Activated CD4-positive, alpha-beta T cell treated with anti-CD3 and anti-CD28 coated beads, Interleukin-2, amount 50 U/mL, for 1 hour (primary cell): ENCODE measurements around the gene LBP.
"Not testable (repeated sequence)": the region's sequence is repeated elsewhere in the genome, so short reads cannot be mapped to it uniquely, and the experiment has no call there.

ENCODE experiments used
- DNase-seq: peaks from one replicate; pipeline ENCODE4 v3.0.0-alpha.2; 2020

Gene LBP

DNA sequence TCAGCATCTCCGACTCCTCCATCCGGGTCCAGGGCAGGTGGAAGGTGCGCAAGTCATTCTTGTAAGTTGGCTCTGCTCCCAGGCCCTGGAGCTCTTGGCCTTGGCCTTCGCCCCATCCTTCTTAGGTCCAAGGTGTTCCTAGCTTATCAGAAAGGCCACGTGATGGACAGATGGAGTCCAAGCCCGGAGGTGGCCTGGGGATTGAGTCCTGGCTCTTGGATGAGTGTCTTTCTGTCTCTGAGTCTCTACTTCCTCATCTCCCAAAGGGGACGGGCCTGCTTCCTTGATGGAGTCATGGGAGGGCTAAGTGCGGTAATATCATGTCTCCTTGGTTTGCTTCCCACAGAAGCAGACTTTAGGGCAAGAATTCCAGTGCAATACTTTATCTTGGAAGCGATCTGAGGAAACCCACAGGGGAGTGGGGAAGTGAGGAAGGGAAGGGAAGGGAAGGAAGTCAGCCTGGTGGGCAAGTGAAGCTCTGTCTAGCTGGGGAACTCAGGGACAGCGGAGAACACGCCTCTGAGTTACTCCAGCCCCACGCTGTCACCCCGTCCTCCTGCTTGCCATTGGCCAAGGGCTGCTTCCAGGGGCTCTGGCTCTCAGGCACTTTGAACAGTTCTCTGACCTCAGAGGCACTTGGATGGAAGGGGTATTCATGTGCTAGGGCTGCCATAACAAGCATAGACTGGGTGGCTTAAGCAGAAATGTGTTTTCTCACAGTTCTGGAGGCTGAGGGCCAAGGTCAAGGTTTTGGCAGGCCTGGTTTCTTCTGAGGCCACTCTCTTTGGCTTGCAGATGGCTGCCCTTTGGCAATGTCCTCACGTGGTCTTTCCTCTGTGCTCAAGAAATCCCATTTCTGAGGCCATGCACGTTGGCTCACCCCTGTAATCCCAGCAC, 4.8 kb downstream of the LBP start:
- no peak for DNase-seq

DNA sequence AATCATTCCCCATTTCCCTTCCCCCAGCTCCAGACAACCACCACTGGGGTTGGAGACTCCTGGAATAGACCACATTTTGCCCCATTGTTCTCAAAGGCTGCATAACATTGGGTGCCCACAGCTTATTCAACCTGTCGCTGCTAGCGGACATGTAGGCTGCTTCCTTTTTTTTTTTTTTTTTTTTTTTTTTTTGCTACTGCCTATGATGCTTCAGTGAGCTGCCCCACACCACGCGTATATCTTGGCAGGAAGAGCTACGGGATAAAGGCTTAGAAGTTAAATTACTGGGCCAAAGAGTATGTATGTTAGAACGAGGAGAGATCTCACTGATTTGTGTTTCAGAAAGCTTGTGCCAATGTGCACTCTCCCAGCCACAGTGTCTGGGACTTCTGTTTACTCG, 7.0 kb downstream of the LBP start:
- no peak for DNase-seq

DNA sequence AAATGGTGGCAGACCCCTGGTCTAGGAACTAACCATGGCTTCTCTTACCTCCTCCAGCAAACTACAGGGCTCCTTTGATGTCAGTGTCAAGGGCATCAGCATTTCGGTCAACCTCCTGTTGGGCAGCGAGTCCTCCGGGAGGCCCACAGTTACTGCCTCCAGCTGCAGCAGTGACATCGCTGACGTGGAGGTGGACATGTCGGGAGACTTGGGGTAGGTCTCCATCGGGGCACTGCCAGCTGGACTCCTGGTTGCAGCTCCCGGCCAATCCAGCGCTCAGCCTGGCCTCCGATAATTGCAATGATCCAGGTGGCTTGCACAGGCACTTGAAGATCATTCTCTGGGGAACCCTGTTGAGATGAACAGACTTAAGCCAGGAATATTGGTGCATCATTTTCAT, 7.9 kb downstream of the LBP start:
- DNase-seq = no peak

DNA sequence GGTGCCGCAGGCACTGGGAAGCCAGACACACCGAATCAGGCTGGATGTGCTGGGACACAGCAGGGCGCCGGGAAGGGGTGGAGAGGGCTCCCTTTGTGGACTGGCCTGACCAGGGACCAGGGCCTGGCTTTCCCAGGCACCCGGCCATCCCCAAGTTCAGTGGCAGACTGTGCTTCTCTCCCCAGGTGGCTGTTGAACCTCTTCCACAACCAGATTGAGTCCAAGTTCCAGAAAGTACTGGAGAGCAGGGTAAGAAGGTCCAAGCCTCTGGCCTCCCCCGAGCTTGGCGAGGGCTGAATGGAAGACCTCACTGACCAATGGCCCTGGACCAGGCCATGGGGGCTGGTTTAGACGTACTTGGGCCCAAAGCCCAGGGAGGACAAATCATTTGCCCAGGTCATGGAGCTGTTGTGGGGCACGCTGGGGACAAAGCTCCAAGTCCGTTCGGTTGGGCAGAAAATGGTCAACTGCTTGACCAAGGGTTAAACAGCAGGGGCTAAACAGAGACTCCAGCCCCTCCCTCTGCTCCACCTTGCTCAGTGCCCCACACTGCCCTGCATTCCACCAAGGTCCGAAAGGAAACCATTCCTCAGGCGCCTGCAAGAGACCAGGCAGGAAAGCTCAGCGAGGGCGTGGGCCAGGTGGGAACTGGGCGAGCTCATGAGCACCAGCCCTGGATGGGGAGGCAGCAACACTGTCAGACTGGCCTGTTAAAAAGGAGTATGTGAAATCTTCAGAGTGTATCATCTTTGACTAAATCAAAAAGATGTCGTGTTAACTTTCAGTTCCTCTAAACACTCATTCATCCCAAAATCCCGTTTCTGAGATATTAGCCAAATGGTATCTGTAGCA, 9.1 kb downstream of the LBP start:
- DNase-seq = no peak

DNA sequence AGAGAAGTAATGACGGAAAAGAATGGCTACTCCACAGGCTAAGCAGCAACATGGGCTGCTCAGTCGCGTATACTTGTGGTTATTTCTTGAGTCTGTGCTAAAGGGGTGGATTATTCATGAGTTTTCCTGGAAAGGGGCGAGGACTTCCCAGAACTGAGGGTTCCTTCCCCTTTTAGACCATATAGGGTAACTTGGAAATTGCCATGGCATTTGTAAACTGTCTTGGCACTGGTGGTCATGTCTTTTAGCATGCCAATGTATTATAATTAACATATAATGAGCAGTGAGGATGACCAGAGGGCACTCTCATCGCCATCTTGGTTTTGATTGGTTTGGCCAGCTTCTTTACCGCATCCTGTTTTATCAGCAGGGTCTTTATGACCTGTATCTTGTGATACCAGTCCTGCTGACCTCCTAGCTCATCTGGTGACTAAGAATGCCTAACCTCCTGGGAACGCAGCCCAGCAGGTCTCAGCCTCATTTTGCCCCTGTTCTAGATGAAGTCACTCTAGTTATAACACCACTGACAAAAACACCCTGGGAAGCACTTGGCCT, 11.4 kb downstream of the LBP start:
- DNase-seq = no peak

DNA sequence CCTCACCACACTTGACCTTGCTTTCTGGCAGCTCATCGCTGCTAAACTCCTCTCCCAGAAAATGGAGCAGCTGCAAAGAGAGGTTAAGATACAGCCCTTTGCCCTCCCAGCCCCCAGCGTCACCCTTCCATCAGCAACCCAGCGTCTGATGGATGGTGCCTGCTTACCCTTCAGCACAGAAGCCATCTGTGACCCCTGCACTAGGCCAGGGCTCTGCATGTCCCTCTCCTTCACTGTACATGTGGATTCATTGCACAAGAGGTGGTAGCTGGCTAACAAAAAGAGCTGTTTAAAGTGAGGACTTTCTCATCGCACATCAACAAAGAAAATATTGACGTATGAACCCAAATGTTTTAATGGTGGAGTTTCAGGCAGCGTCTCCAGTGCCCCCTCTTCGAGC, 12.3 kb downstream of the LBP start:
- DNase-seq = no peak

DNA sequence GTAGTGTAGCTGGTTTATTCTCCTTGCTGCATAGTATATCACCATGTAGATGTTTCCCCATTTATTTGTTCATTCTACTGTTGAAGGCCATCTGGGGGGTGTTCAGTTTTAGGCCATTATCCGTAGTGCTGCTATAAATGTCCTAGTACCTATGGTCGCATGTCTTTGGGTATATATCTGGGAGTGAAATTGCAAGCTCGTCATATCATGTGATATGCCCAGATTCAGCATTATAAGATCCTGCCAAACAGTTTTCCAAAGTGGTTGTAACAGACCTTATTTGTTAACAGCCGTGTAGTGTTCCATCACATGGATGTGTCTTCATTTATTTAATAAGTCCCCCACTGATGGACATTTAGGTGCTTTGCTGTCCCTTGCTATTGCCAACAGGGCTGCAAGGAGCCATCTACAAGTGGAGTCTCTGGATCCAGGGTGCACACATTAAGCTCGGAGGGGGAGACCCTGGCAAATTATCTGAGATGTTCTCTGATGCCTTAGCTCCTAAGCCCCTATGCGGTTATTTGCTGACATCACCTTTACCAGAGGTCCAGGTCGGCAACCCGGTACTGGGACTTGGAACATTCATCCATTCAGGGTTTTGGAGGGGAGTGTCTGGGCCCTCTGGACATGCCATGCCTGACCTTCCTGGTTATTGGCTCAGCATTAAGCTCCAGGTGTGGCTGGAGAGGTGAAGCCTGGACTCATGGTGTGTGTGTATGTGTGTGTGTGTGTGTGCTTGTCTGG, 16.9 kb downstream of the LBP start:
- DNase-seq = no peak

DNA sequence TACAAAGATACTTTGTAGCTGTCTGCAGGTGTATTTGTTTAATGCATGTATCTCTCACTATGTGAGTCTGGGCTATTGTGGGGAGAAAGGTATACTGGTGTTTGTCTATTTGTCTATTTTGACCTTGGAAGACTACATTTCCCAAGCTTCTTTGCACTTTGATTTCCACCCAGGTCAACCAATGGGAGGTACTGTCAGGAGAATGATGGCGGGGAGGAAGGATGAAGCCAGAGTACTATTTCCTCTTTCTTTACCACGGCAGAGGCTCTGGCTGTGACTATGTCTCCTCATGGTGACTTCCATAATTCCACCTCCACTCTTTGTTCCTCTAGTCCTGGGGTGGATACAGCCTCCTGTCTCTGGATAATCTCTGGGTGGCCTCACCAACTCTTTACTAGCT, 23.1 kb downstream of the LBP start:
- DNase-seq = no peak

DNA sequence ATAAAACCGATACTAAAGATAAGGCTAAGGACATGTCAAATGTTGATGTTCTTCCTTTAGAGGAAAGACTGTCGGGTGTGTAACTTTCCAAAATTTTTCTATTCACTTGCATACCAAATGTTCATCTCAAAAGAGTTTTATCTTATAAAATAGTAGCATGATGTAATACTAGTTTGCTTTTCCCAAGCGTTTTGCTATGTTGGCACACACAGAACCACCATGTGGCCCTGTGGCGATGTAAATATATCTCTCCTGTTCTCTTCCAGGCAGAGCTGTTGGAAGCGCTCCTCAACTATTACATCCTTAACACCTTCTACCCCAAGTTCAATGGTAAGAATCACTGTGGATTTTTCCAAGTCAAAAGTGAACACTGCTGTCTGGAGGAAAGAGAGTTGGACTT, 26.5 kb downstream of the LBP start:
- no peak for DNase-seq

DNA sequence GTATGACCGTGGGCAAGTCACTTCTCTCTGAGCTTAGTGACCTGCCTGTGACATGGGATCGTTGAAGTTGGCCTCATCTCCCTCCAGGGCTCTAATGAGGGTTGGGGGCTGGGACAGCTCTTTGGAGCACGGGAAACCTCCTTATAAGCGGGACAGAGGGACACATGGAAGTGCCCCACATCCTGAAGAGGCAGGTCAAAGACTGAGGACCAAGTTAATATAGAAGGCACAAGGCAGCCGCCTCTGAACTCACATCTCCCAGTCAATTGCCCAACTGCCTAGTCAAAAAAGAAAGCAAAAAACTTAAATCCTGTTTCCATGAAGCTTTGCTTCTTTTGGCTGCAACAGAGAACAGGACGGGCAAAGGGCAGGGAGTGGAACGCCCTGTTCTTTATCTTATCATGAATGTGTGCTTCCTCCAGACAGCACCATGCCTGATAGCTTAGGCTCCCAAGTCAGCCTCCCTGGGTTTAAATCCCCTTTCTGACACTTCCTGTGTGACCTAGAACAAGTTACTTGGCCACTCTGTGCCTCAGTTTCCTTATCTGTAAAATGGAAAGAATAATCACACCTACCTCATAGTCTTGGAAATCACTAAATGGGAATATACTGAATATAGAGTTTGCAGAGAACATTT, 27.1 kb downstream of the LBP start:
- DNase-seq = no peak

DNA sequence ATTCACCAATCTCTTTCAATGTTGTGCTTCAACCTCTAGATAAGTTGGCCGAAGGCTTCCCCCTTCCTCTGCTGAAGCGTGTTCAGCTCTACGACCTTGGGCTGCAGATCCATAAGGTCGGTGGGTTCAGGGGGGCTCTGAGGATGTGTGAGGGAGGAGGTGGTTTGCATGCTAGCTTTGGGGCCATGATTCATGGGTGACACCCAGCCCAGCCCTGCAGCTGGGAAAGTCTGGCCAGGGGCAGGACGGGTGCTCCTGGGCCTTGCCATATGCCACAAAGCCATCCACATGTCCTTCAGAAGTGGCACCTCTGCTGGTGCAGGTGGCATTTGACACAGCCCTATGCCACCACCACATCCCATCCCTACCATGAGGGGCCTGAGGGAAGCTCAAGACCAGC, 27.6 kb downstream of the LBP start:
- no peak for DNase-seq

DNA sequence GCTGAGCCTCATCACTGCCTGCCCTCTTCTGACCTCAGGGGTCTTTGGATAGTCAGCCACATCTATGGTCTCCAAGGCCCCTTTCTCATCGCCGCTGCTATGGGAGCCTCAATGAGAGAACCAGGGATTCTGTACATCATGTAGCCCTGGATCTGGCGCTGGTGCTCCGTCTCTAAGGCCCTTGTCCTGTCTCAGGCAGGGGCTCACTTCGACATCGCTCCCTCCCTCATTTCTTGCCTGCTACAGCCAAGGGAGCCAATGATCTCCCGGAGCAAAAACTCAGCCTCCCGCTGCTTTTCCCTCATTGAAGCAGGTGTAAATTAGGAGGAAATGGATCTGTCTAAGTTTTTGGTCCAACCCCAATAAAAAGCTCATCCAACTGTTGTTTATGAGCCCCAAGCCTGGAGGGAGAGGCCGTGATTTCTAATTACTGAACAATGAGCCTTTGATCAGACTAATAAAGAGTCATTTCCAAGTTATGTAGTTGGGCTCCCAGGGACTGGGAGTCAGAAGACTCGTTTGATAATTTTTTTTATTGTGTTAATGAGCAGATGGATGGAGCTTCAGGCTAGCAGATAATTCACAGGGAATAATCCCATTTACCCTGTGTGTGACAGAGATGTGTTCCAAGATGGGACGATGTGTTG, 30.9 kb downstream of the LBP start:
- no peak for DNase-seq

DNA sequence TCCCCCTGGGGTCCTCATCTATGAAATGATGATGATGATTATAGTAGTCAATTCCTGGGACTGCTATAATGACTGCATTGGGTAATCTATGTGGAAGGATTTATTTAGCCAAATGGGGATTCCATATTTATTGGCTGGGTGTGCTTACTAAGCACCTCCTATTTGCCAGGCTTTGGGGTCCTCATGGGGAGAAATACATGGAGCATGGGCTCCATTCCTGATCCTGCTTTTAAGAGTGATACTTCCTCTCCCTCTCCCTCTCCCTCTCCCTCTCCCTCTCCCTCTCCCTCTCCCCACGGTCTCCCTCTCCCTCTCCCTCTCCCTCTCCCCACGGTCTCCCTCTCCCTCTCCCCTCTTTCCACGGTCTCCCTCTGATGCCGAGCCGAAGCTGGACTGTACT, 31.6 kb downstream of the LBP start:
- not testable (repeated sequence) for DNase-seq

DNA sequence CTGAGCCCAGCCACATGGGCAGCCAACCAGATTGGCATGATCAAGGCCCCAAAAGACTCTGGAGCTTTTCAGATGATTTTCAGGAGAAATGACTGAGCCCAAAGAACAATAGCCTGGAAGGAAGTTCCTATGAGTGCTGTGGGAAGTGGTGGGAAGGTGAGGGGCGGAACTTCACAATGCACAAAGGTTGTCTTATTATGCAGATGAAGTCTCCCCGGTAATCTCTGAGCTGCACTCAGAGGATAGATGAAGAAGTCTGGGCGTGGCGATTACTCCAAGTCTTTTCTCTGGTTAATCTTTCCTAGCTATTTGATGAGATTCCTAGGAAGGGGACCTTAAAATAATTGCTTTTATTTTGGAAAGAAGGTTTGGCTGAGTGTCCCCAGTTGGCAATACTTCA, 36.9 kb downstream of the LBP start:
- no peak for DNase-seq

DNA sequence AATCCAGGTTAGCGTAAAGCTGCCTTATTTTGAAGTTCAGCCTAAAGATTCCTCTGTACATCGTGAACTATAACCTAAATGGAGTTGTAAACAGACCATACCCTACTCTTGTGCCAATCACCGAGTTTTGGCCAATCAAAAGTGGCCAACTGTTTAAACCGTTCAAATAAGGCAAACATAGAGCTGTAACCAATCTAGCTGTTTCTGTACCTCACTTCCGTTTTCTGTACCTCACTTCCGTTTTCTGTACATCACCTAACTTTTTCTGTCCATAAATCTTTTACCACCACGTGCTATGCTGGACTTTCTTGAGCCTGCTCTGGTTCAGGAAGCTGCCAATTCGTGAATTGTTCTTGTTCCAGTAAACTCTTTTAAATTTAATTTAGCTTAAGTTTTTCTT, 39.7 kb downstream of the LBP start:
- no peak for DNase-seq

DNA sequence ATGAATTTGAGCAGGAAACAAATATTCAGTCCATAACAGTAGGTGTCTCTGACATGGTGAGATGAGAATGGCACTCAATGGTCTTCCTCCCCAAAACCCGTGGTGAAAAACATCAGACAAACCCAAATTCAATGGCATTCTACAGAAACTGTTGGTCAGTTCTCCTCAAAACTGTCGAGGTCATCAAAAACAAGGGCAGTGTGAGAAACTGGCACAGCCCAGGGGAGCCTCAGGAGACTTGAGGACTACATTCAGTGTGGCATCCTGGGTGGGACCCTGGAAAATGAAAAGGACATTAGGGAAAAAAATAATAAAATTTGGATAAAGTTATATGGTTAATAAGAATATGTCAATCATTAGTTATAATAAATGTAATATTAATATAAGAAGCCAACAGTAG, 40.6 kb downstream of the LBP start:
- no peak for DNase-seq

DNA sequence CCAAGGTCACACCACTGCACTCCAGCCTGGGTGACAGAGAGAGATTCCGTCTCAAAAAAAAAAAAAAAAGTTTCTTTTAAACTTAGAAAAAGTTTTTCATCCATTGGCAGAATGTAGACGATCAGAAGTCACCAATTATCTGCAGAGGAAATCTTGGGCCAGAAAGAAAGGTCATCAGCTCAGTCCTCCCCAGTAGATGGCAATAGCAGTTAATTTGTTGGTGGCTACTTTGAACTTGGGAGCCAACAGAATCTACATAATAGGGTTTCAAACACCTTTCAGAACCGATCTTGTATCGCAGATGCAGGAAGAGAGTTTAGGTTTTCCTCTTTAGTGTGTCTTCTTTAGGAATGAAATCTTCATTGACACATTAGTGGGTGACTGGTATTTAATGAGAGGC, 41.7 kb downstream of the LBP start:
- DNase-seq = no peak

DNA sequence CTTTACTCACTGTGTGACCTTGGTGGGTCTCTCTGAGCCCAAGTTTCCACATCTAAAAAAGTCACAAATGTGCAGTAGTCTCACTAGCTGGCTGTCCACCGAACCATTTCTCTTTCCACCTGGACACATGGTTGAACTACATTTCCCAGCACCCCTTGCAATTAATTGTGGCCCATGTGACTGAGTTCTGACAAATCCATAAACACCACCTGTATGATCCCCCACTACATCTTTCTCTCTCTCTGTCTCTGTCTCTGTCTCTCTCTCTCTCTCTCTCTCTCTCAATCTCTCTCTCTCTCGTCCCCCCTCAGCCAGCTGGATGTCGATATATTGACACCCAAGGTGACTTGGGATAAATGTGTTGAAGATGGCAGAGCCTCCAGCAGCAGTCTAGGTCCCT, 46.1 kb downstream of the LBP start:
- DNase-seq = no peak

DNA sequence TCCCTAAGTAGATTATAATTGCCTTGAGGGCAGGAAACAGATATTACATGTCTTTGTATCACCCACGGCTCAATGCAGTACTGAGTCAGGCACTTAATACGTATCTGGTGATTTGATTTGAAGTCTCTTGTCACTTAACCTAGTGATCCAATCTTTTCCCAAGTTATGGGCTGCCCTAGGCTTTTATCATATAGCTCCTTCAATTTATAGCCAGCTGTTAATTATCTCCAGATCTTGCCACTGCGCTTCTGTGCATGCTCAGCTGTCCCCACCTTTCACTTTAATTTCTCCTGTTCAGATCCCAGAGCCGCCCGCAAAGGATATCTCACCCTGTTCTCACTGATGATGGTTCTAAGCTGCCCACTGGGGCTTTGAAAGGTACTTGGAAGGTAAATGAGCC, 47.0 kb downstream of the LBP start:
- DNase-seq = no peak

DNA sequence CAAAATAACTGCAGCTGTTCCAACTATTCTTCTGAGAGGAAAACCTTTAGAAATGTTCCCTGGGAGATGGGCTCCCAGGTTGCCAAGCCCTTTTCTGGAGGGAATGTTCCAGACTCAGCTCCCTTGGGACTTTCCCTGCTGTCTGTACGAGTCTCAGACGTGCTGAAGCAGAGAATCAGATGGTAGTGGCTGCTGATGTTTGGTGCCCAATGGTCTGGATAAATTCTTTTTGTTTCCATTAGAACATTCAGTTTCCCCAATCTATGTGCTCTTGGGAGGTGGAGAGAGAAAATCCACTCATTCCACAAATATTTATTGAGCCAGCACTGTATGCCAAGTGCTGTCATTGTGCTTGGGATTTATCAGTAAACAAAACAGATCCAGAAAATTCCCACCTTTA, 48.9 kb downstream of the LBP start:
- DNase-seq = no peak

DNA sequence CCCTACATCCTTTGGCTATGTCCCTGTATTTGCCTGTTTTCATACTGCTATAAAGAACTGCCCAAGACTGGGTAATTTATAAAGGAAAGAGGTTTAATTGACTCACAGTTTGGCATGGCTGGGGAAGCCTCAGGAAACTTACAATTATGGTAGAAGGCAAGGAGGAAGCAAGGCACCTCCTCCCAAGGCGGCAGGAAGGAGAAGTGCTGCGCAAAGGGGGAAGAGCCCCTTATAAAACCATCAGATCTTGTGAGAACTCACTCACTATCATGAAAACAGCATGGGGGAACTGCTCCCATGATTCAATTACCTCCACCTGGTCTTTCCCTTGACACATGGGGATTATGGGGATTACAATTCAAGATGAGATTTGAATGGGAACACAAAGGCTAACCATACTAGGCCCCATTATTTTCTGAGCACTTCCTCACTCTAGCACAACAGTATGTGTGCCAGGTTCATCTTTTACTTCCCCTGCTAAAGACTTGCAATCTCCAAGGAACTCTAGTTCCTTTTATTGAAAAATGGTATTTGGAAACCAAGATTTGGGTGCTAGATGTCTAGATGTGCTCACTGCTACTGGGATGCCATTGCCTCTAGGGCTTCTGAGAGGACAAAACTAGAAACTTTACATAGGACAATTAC, 49.6 kb downstream of the LBP start:
- not testable (repeated sequence) for DNase-seq

DNA sequence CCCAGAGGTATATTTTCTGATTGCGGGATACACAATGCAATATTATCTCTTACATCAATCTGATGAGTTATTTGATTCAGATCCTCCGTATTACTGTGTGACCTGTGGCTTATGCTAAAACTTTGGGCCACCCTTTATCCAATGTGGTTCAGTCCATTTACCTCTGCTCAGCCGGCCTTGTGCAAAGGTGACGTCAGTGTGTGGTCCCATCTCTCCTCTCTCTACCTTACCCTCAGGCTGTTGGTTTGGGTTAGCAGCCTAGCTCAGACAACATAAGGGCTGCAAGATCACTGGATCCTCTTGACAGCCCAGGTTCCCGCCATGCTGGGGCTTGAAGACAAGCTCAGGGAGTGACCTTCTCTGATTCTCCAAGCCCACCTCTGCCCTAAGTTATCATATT, 55.8 kb downstream of the LBP start:
- no peak for DNase-seq
